ENCODE results near the gene LPCAT1. TPM values are rescaled to one million over a fixed set of nuclear protein-coding genes. Genes with fewer than 3 reads are reported as not detected.

Gene LPCAT1
- total and polyA plus RNA-seq, 5 donors from 2014 or later: 21.4 to 34.7 (median 25.6) TPM

- no peaks in the 10 kb centered on the region for H3K4me1 ChIP-seq (ENCODE audit: control insufficient read depth, insufficient read depth, low read length, poor library complexity, severe bottlenecking)
- Mint-ChIP-seq H3K4me3 (no peak overlapping the region), H3K9me3 (no peaks in the 10 kb centered on the region), H3K27me3 (no peaks in the 10 kb centered on the region), H3K27ac (peak overlapping the region in 1 of 3 donors; percentile 23), H3K4me1 (peaks cover 0 to 18% (median 11%) of the 10 kb centered on the region in 4 donors), H3K36me3 (peaks cover 14% of the 10 kb centered on the region)
- ATAC-seq (ENCODE audit: low read depth in 2 of 2) (no peak), DNase-seq (no peak)
- no peaks in the 10 kb centered on the region for H3K27me3 ChIP-seq (ENCODE audit: control insufficient read depth, insufficient read depth, low read length)
- H3K36me3 ChIP-seq (ENCODE audit: control insufficient read depth, insufficient read depth, low read length): peaks cover 17% of the 10 kb centered on the region
- H3K9me3 ChIP-seq (ENCODE audit: control insufficient read depth in 2 of 2, low read length in 2 of 2): no peaks in the 10 kb centered on the region
- no peak overlapping the region for H3K27ac ChIP-seq (ENCODE audit: insufficient read depth, low read length, poor library complexity, severe bottlenecking)
- no peak overlapping the region for H3K4me3 ChIP-seq (ENCODE audit: low read depth, low read length)
Measured at GRCh38 chr5:1509346-1510085, 14.2 kb downstream of the LPCAT1 start.

- ATAC-seq (ENCODE audit: low read depth in 2 of 2) (no peak), DNase-seq (no peak)
- Histone ChIP-seq H3K36me3 (ENCODE audit: control insufficient read depth, insufficient read depth, low read length) (peaks cover 17% of the 10 kb centered on the region), H3K27me3 (ENCODE audit: control insufficient read depth, insufficient read depth, low read length) (no peaks in the 10 kb centered on the region), H3K9me3 (ENCODE audit: control insufficient read depth in 2 of 2, low read length in 2 of 2) (no peaks in the 10 kb centered on the region), H3K27ac (ENCODE audit: insufficient read depth, low read length, poor library complexity, severe bottlenecking) (no peak overlapping the region), H3K4me3 (ENCODE audit: low read depth, low read length) (no peak overlapping the region), H3K4me1 (ENCODE audit: control insufficient read depth, insufficient read depth, low read length, poor library complexity, severe bottlenecking) (peaks cover 3% of the 10 kb centered on the region)
- no peak overlapping the region for H3K27ac Mint-ChIP-seq
- no peak overlapping the region for H3K4me3 Mint-ChIP-seq
- H3K27me3 Mint-ChIP-seq: no peaks in the 10 kb centered on the region
- H3K36me3 Mint-ChIP-seq: peaks cover 14% of the 10 kb centered on the region
- peaks cover 4 to 24% (median 15%) of the 10 kb centered on the region in 4 donors for H3K4me1 Mint-ChIP-seq
- no peaks in the 10 kb centered on the region for H3K9me3 Mint-ChIP-seq
Measured at GRCh38 chr5:1508659-1509290, 15.0 kb downstream of the LPCAT1 start.

DNA sequence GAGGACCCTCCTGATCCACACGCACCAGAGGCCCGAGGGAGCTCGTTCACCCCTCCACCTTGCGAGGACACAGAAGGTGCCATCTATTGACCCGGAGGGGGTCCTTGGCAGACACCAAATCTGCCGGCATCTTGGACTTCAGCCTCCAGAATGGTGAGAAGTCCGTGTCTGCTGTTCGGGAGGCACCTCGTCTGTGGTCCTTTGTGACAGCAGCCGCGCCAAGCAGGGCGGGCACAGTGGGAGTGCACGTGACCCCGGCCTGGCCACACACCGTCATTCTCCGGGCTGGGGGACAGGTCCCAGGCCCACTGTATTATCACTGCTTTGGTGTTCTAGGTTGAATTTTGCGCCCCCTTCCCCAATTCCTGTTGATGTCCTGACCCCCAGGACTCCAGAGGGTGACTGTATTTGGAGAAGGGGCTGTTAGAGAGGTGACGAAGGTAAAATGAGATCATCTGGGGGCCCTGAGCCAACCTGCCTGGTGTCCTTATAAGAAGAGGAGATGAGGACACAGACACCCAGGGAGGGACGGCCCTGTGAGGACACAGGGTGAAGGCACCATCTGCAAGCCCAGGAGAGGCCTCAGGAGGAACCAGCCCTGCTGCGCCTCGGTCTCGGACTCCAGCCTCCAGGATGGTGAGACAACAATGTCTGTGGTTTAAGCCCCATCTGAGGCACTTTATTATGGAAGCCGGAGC is 15.7 kb downstream of the LPCAT1 start:
- H3K4me3 ChIP-seq (ENCODE audit: low read depth, low read length): no peak overlapping the region
- ATAC-seq (ENCODE audit: low read depth in 2 of 2) (no peak), DNase-seq (no peak)
- peaks cover 17% of the 10 kb centered on the region for H3K36me3 ChIP-seq (ENCODE audit: control insufficient read depth, insufficient read depth, low read length)
- H3K4me1 ChIP-seq (ENCODE audit: control insufficient read depth, insufficient read depth, low read length, poor library complexity, severe bottlenecking): peaks cover 9% of the 10 kb centered on the region
- no peak overlapping the region for H3K4me3 Mint-ChIP-seq
- H3K36me3 Mint-ChIP-seq: peaks cover 13% of the 10 kb centered on the region
- H3K9me3 ChIP-seq (ENCODE audit: control insufficient read depth in 2 of 2, low read length in 2 of 2): no peaks in the 10 kb centered on the region
- peaks cover 7 to 31% (median 21%) of the 10 kb centered on the region in 4 donors for H3K4me1 Mint-ChIP-seq
- no peaks in the 10 kb centered on the region for H3K27me3 Mint-ChIP-seq
- peak overlapping the region in 1 of 3 donors; percentile 72 for H3K27ac Mint-ChIP-seq
- H3K27me3 ChIP-seq (ENCODE audit: control insufficient read depth, insufficient read depth, low read length): no peaks in the 10 kb centered on the region
- no peaks in the 10 kb centered on the region for H3K9me3 Mint-ChIP-seq
- H3K27ac ChIP-seq (ENCODE audit: insufficient read depth, low read length, poor library complexity, severe bottlenecking): no peak overlapping the region

DNA sequence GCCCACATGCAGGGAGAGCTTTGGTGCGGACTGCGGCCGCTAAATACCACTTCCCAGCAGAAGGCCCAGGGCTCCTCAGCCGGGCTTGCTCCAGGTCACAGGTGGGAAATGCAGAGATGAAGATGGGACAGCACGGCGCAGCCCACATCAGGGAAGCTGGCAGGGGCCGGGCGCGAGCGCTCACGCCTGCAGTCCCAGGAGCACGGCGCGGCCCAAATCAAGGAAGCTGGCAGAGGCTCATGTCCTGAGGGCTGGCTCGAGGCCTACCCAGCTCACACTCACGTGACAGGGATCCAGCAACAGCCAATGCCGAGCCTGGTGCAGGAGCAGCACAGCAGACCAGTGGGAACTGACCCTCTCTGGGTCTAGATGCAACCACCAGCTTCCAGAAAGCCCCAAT is 16.3 kb downstream of the LPCAT1 start:
- Histone ChIP-seq H3K9me3 (ENCODE audit: control insufficient read depth in 2 of 2, low read length in 2 of 2) (no peaks in the 10 kb centered on the region), H3K4me3 (ENCODE audit: low read depth, low read length) (no peak overlapping the region), H3K36me3 (ENCODE audit: control insufficient read depth, insufficient read depth, low read length) (peaks cover 15% of the 10 kb centered on the region), H3K27ac (ENCODE audit: insufficient read depth, low read length, poor library complexity, severe bottlenecking) (no peak overlapping the region), H3K4me1 (ENCODE audit: control insufficient read depth, insufficient read depth, low read length, poor library complexity, severe bottlenecking) (peaks cover 11% of the 10 kb centered on the region), H3K27me3 (ENCODE audit: control insufficient read depth, insufficient read depth, low read length) (no peaks in the 10 kb centered on the region)
- H3K36me3 Mint-ChIP-seq: peaks cover 11% of the 10 kb centered on the region
- H3K27me3 Mint-ChIP-seq: no peaks in the 10 kb centered on the region
- H3K27ac Mint-ChIP-seq: peak overlapping the region in 1 of 3 donors; percentile 72
- H3K9me3 Mint-ChIP-seq: no peaks in the 10 kb centered on the region
- ATAC-seq (ENCODE audit: low read depth in 2 of 2) (no peak), DNase-seq (no peak)
- H3K4me1 Mint-ChIP-seq: peaks cover 7 to 34% (median 21%) of the 10 kb centered on the region in 4 donors
- no peak overlapping the region for H3K4me3 Mint-ChIP-seq

- no peaks in the 10 kb centered on the region for H3K9me3 Mint-ChIP-seq
- H3K4me1 ChIP-seq (ENCODE audit: control insufficient read depth, insufficient read depth, low read length, poor library complexity, severe bottlenecking): peaks cover 11% of the 10 kb centered on the region
- no peak overlapping the region for H3K27ac ChIP-seq (ENCODE audit: insufficient read depth, low read length, poor library complexity, severe bottlenecking)
- peaks cover 11% of the 10 kb centered on the region for H3K36me3 Mint-ChIP-seq
- H3K4me1 Mint-ChIP-seq: peaks cover 7 to 37% (median 21%) of the 10 kb centered on the region in 4 donors
- H3K27me3 ChIP-seq (ENCODE audit: control insufficient read depth, insufficient read depth, low read length): no peaks in the 10 kb centered on the region
- peaks cover 12% of the 10 kb centered on the region for H3K36me3 ChIP-seq (ENCODE audit: control insufficient read depth, insufficient read depth, low read length)
- H3K4me3 Mint-ChIP-seq: no peak overlapping the region
- H3K27ac Mint-ChIP-seq: peak overlapping the region in 1 of 3 donors; percentile 72
- no peaks in the 10 kb centered on the region for H3K9me3 ChIP-seq (ENCODE audit: control insufficient read depth in 2 of 2, low read length in 2 of 2)
- DNase-seq (no peak), ATAC-seq (ENCODE audit: low read depth in 2 of 2) (no peak)
- H3K27me3 Mint-ChIP-seq: no peaks in the 10 kb centered on the region
- H3K4me3 ChIP-seq (ENCODE audit: low read depth, low read length): no peak overlapping the region
Measured at GRCh38 chr5:1507014-1507375, 16.8 kb downstream of the LPCAT1 start.

DNA sequence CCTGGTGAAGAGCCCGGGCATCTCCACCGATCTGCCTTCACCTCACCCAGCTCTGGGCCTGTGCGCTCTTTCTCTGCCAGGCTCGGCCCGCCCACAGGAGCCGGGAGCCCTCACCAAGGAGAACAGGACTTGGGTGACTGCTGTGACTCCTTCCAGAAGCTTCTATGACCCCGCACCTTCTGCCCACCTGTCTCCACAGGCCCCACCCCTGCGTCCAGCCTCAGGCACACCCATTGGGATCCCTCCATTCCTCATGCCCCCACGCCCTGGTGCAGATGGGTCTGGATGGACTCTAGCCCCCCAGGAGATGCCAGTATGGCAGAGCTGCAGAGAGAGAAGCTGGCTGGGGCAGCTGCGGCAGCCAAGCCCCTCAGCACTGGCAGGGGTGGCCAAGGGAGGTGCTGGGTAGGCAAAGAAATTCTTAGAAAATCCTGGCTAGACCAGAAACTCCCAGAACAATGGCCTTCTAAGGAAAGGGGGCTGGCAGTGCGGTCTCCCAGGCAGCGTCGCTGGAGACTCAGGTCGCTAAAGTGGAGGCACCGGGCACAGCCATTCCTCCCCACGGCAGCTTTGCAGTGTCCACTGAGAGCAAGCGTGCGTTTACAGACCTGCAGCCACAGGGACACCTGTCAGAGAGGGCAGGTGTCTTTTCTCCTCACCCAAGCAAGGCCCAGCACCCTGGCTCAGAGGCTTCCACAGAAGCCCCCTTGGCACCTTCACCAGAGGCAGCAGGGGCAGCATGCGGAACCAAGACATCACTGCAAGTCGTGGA is 17.3 kb downstream of the LPCAT1 start:
- ATAC-seq (ENCODE audit: low read depth in 2 of 2) (no peak), DNase-seq (no peak)
- H3K36me3 Mint-ChIP-seq: peaks cover 11% of the 10 kb centered on the region
- no peak overlapping the region for H3K27ac ChIP-seq (ENCODE audit: insufficient read depth, low read length, poor library complexity, severe bottlenecking)
- no peaks in the 10 kb centered on the region for H3K9me3 ChIP-seq (ENCODE audit: control insufficient read depth in 2 of 2, low read length in 2 of 2)
- peaks cover 8% of the 10 kb centered on the region for H3K36me3 ChIP-seq (ENCODE audit: control insufficient read depth, insufficient read depth, low read length)
- H3K27me3 Mint-ChIP-seq: no peaks in the 10 kb centered on the region
- no peak overlapping the region for H3K4me3 Mint-ChIP-seq
- H3K4me3 ChIP-seq (ENCODE audit: low read depth, low read length): no peak overlapping the region
- peaks cover 7 to 36% (median 21%) of the 10 kb centered on the region in 4 donors for H3K4me1 Mint-ChIP-seq
- peaks cover 11% of the 10 kb centered on the region for H3K4me1 ChIP-seq (ENCODE audit: control insufficient read depth, insufficient read depth, low read length, poor library complexity, severe bottlenecking)
- H3K9me3 Mint-ChIP-seq: no peaks in the 10 kb centered on the region
- H3K27ac Mint-ChIP-seq: no peak overlapping the region
- H3K27me3 ChIP-seq (ENCODE audit: control insufficient read depth, insufficient read depth, low read length): no peaks in the 10 kb centered on the region

- Histone ChIP-seq H3K36me3 (ENCODE audit: control insufficient read depth, insufficient read depth, low read length) (peaks cover 7% of the 10 kb centered on the region), H3K9me3 (ENCODE audit: control insufficient read depth in 2 of 2, low read length in 2 of 2) (no peaks in the 10 kb centered on the region), H3K4me3 (ENCODE audit: low read depth, low read length) (no peak overlapping the region), H3K4me1 (ENCODE audit: control insufficient read depth, insufficient read depth, low read length, poor library complexity, severe bottlenecking) (peaks cover 11% of the 10 kb centered on the region), H3K27ac (ENCODE audit: insufficient read depth, low read length, poor library complexity, severe bottlenecking) (no peak overlapping the region), H3K27me3 (ENCODE audit: control insufficient read depth, insufficient read depth, low read length) (no peaks in the 10 kb centered on the region)
- Mint-ChIP-seq H3K9me3 (no peaks in the 10 kb centered on the region), H3K36me3 (peaks cover 11% of the 10 kb centered on the region), H3K4me1 (peaks cover 7 to 36% (median 21%) of the 10 kb centered on the region in 4 donors), H3K27me3 (no peaks in the 10 kb centered on the region), H3K4me3 (peak overlapping the region in 1 of 4 donors; percentile 24), H3K27ac (no peak overlapping the region)
- DNase-seq (no peak), ATAC-seq (ENCODE audit: low read depth in 2 of 2) (no peak)
Measured at GRCh38 chr5:1505506-1506241, 18.1 kb downstream of the LPCAT1 start.
